ENCODE results near the gene SOX3.

SOX3 gene

DNA sequence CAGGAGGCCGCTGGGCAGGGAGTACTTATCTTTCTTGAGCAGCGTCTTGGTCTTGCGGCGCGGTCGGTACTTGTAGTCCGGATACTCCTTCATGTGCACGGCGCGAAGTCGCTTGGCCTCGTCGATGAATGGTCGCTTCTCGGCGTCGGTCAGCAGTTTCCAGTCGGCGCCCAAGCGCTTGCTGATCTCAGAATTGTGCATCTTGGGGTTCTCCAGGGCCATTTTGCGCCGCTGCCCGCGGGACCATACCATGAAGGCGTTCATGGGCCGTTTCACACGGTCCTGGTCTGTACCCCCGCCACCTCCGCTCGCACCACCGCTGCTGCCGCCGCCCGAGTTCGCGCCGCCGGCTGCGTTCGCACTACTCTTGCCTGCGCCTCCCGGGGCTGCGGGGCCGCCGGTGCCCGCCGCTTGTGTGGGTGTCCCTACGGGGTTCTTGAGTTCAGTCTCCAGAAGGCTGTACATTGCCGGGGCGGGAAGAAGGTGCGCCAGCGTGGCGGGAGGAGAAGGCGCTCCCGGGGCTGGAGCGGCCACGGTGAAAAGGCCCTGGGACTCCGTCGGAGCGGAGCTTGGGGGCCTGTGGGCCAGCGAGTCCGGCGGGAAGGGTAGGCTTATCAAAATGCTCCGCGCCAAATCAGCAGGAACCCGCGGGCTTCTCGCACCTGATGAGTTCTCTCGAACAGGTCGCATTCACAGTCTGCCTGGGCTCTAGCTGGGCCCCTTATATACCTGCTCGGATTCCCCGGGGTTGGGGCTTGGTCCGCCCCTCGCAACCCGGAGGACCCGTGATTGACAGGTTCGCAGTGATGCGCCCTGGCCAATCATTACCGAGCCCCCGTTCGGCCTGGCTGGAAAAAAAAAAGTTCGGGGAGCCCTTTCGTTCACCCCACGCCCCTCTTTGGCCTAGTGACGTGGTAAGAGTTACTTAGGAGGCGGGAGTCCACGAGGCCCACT is at the start of gene SOX3:
TSS of gene SOX3 (minus strand) at position 699 of the 954 bp plus-strand sequence. CDS start at position 690, 9 bp downstream.
- no peak for DNase-seq

DNA sequence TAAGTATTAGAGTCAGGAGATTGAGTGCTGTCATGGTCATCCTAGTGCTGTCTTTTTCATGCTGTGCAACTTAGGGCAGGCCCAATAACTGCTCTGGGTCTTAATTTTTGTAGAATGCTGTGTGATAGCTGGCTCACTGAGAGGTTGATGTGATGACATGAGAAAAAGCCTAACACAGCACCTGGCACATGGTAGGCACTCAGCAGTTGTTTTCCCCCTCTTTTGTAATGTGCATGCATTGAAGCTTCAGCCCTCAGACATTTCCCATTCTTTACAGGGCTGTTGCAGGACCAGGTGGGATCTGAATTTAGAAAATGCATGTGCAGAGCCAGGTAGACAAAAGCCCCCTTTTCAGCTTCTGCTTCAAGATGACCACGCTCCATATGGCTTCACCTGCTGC is 44.1 kb upstream of the SOX3 start:
- no peak for DNase-seq

DNA sequence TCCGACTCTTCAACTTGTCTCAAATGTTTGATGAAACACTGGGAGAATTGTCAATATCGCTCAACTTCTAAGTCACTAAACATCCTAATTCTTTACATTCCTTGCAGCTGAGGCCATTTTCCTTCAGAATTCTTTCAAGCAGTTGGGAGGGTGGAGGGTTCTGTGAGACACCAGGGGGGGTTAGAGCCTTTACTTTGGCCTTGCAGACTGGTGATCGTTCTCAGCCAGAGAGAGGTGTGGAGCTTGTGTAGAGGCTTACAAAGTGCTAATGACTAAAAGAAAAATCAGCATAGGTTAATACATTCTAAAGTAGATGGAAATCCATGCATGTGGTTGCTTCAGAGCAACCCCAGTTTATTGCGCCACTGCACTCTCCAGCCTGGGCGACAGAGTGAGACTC is 21.3 kb upstream of the SOX3 start:
- DNase-seq: no peak

DNA sequence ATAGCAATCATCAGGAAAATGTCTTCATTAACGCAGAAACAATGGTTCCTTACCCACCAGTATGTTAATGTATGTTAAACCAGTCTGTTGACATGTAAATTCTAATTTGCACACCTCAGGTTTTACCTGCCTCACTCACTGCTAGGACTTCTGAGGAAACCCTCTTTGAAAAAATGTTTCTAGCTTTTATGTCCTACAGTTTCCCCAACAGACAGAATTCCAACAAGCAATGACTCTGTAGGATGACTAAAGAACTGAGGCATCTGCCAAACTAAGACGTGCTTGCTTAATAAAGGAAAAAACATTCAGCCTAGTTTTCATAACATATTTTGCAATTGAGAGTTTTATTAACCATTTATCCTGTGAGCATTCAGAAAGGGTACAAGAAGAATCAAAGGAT is 20.6 kb upstream of the SOX3 start:
- DNase-seq: no peak

DNA sequence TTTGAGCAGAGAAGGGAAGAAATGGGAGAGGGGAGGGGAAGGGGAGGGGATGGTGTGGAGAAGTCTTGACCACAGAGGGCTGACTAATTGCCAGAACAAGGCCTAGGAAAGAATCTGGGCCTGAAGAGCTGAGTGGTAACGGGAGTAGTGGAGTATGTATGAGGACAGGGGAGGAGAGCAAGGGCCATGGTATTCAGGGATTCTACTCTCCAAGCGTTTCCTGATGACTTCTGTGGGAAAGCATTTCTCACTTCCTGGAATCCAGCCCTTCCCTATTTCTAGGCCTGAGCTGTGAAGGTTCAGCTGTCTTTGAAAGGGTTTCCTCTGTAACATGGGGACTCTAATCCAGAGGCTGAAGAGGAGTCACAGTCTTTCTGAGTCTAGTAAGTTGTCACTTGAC is 19.7 kb upstream of the SOX3 start:
- no peak for DNase-seq

DNA sequence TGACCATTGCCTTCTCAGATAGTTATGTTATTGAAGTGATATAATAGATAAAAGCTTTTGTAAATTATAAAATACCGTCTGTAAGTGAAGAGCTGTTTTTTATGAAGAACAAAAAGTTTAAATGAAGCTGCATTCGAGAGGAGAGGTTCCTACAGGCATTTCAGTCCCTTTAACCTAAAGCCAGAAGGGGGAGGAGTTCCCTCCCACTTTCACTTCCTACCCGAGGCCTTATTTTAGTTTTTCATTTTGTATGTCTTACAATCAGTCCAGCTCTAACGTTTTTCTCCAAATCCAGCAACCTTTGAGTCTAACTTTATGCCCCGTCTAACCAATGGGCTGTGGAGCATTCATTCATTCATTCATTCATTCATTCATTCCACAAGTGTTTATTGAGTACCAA is 16.5 kb upstream of the SOX3 start:
- DNase-seq: no peak

DNA sequence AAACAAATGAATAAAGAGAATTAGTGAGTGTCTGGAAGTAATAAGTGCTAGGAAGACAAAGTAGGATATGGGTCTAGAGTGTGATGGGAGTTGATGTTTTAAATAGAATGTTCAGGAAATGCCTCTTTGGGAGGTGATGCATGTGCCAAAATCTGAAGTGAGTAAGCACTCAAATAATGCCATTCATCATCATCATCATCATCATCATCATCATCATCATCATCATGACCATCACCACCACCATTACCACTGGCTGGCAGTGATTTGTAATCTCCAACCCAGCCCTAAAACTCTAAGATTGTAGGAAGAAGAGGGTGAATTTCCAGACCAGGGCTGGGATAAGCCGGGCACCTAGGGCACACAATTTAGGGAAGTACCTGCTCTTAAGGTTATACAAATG is 9.7 kb upstream of the SOX3 start:
- no peak for DNase-seq

DNA sequence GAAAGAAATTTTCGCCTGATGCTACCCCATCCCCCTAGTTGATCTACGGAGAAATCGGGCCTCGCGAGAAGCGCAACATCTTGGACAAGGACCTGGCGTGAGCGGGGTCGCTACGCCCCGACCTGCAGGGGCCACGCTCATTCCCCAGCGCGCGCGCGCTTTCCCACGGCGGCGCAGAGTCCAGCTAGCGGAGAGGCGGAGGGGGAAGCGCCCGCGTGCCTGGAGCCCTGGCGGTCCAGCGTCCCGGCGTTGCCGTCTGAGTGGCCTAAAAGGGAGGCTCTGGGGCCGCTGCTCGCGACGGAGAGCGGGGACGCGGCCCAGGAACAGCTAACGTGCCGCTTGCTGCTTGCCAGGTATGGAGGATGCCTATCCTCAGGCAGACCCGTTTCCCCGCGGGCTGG is 6.0 kb upstream of the SOX3 start:
- no peak for DNase-seq

DNA sequence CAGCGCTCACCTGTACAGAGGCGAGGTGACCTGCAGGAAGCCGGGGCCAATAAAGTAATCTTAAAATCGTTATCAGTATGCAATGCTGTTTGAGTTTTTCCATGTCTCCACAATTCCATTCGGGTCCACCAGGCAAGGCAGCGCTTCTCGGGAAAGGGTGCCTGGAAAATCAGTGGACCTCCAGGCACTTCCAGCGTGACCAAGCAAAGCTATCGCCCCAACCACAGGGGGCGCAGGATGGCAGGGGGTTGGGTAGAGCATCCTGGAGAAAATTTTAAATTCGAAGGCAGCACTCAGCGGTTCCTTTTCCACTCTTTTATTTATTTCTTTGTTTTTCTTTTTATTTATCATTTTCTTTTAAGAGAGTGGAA is 5.4 kb upstream of the SOX3 start:
- DNase-seq: no peak

DNA sequence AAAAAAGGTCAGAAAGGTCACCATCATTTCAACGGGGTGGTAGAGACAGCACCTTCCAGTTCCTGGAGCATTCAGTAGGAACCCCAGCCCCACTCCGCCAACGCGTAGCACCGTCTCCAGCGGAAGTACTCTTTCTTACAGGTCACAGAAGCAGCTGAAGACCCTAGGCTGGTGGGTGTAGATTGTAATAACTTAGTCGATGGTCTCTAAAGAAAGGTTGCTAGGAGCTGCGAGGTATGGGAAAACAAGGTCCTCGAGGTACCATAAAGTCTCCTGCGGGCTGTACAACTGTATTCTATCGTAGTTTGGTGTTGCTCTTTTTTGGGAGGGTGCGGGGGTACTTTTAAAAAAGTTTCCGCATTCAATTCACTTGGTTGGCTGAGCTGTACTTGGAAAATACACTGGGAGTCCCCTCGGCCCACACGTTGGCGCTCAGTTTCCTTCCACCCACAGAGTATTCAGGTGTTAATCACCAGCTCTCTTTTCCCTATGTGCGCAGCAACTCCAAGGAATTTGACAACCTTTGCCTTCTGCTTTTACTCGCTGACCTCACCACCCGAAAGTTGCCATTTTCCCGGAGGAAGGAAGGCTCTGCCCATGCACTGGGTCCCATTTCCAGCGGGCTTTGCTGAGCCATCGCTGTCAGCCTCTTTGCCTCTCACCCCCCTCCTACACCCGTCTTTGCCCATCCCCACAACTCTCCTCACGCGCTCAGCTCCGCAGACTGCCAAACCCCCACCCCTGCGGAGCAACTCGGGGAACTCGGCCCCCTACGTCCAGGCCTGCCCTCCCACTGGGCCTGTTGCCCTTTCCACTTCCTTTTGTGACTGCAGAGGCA is 4.8 kb upstream of the SOX3 start:
- DNase-seq: no peak

DNA sequence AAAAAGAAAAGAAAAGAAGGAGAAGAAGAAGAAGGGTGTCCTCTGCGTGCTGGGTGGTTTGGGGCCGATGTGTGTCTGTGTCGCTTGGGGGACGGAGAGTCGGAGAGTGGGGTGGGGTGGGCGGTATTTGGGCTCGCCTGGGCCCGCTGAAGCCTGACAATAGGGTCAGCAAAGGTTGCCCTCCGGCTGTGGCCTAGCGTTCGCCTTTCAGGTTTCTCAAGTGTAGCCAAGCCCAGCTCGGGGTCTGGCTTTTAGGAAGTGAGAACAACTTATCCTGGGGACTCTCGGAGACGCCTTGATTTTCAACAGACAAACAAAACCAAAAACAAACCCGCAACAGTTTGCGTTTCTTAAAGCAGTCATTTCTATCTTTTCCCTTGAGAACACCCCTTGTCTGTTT is 4.1 kb upstream of the SOX3 start:
- DNase-seq: no peak

DNA sequence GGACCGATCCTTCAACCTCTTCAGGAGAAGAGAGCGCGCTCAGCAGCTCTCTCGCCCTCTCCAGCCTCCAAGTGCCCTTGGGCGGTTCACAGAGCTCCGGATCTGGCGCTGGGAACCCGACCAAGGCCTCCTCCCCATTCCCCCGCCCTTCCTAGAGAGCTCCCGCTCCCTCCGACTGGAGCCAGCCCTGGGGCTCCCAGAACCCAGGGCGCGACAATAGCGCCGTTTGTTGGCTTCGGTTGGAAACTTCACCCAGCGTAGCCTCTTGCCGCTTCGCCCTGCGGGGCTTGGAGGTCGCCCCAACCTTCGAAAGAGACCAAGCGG is 3.1 kb upstream of the SOX3 start:
- DNase-seq: no peak

DNA sequence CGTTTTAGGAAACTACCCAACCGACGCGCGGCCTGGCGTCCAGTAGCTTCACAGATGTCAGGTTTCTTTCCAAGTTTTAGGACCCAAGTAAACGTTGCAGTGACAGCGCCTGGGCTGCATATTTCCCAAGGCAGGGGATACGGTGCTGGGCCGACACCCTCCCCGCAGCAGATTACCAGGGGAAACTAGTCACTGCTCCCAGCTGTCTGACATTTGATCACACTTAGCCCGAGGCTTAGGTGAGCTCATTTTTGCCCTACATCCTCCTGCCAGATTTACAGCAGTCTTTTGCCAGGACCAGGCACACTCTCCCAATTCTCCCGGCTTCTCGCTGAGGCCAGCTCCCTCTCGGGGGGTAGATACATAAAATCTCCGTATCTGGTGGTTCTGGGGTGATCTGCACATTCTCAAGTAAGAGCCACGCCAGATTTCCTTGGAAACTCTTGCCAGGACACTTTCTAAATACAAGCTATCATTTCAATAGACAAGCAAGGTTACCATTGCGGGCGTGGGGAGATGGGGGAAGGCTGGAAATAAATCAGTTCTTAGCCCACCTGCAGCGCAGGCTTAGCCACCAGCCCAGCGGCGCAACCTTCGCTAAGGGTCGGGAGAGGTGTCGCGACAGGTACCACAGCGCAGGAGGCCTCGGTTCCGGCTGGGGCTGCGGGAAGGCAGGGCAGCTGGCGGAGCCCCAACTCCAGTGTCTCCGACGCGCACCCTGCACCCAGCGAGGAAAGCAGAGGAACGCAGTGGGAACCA is 2.5 kb upstream of the SOX3 start:
- no peak for DNase-seq

DNA sequence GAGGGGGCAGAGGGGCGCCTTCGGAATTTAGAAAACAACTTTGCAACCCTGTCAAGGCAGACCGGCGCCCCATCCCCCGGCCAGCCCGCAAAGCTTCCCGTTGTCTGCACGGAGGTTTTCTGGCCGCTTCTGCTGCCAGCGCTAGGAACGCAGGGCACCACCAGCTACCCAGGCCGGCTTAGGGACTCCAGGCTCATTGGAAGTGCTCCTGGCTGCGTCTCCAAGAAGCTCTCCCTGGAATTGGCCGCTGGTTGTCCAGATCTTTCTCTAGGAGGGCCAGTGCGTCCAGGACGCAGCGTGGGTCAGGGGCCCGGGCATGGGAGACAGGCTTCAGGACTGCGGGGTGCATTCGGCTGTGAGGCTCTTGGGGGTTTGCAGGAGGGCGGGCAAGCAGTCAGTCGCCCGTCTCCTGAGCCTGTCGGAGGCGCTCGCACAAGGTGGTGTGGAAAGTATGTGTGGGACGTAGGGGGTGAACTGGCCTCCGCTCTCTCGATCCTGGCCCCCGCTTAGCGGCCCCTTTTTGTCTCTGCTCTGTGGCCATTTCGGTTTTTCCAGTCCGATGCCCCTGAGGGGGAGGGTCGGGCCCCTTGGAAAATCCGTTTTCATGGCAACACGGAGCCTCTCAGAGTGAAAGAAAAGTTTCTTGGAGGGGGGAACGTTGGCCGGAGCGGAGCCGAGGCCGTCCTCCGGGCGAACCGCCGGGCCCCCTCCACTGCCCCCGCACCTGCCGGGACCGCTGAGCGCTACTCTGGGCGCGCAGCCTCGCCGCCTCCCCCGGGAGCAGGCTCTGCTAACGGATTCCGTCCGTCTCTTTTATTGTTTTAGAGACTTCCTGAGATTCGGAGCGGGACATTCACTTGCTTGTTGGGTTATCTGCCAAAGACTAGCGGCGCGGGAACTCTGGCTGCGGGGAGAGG is 810 bp upstream of the SOX3 start:
- DNase-seq: no peak

DNA sequence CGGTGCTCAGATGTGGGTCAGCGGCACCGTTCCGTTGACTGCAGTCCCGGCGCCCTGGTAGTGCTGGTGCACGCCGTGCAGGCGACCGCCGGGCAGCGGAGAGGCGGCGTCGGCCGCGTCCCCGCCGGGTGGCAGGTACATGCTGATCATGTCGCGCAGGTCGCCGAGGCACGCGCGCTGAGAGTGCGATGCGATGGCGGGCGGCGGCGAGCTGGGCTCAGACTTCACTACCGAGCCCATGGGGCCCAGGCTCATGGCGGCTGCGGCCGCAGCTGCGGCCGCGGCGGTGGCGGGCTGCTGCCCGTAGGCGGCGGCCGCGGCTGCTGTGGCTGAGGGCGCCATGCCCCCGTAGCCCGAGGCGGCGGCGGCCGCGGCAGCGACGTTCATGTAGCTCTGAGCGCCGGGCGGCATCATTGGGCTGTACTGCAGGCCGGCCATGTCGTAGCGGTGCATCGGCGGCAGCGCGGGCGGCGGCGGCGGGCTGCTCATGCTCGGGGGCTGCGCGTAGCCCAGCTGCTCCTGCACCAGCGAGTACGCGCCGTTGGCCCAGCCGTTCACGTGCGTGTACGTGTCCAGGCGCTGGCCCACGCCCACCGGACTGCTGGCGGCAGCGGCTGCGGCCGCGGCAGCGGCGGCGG is 1.0 kb downstream of the SOX3 start:
- DNase-seq: no peak

DNA sequence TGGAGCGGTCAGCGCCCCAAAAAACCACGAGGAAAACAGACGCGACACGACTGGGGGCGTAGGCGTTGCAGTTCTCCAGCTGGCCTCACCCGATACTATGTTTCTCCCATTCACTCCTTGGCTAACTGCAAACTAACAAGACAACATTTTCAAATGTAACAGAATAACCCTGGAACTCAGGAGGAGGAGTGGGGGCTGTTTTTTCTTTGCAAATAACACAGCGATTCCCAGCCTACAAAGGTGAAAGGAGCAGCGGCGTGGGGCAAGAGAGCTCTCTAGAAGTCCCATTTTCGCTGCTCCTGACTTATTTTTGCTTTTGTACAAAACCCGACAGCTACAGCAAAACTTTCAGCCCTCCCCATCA is 1.6 kb downstream of the SOX3 start:
- no peak for DNase-seq

DNA sequence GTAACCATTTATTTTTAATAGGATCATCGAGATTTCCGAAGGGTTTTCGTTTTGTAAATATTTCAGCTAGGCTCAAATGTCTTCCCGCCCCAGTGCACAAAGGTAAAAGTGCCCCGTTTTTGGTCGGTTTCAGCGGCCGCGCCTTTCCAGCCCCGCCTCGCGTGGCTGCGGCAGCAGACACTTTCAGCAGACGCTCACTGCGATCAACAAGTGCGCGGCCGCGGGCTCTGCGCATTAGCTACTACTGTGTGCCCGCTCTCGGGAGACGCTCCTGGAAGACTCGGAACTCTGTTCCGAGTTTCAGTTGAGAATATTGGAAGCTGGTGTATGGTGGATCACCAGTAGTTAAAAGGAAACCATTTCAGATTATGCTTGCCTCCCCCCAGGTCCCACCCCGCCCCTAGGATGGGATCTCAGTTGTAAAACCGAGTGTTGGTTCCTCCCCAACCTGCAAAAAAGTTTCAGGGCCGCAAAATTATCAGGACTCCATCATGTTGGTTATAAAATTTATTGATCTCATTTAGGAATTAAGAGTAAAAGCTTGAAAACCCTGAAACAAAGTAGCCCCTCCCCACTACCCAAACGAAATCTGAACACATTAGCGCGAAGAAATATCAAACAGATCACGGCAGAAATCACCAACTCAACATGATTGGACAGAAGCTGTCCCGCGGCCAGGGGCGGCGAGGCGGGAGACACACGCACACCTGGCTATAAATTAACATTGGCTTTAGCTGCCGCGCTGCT is 2.2 kb downstream of the SOX3 start:
- no peak for DNase-seq

DNA sequence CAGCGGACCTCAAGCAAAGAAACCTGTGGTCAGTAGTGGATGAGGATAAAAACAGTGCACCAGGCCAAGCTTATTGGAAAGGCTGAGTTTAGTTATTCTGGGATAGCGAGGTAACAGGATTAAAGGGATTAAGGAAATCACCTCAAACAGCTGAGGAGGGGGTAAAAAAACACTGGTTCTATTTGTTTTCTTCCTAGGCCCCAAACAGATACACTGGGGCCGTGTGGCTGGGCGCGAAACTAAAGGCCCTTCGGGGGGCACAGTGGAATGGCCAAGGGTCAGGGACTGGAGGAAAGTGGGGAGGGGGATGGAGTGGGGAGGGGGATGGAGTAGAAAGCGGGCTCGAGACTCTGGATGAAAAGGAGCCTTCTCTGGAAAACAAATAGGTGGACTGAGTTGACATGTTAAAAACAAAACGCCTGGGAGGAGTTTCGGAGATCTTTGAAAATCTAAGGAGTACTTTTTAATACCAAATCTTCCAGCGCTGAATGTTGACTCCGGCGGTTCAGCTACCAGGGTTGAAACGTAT is 2.9 kb downstream of the SOX3 start:
- no peak for DNase-seq

DNA sequence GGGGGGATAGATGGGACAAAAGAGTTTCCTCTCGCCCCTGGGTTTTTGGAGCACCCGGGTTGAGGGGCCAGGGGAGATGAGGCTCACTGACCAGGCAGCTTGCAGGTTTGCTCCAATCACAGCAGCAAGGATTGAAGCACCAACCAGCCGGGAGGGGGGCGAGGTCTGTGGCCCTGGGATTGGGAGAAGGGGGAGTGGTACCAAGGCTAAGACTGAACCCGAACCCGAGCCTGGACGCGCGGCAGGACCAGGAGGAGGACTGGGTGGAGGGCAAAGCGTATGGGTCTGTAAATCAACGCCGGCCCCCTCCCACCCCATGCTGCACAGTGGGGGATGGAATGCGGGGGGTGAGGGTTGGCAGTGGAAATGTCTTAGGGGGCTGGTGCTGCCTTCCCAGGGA is 3.5 kb downstream of the SOX3 start:
- no peak for DNase-seq

DNA sequence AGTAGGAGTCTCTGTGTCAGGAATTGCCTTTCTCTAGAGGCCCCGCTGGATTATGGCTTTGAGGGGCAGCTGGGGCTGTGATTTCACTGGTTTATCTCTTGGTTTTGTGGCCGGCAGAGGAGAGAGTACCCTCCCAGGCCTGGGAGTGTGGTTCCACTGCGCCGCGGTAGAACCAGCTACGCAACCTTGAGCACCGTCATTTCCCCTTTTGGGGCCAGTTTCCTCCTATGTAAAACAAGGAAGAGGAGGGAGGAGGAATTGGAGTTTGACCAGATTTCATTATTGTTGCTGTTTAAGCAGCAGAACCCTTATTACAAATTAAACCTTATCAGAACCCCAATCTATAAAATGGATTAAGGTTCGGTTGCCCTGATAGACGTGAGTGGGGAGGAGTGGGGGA is 4.4 kb downstream of the SOX3 start:
- DNase-seq: no peak

DNA sequence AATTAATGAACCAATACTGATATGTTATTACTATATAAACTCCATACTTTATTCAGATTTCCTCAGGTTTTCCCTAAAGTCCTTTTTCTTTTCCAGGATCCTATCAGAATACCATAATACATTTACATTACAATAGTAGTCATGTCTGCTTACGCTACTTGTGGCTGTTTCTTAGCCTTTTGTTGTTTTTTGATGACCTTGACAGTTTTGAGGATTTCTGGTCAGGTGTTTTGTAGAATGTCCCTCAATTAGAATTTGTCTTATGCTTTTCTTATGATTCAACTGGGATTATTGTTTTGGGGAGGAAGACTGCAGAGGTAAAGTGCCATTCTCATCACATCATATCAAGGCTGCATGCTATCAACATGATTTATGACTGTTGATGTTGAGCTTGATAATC is 9.1 kb downstream of the SOX3 start:
- DNase-seq: no peak

All from RPMI8226 (cell line).